Prostate gland (tissue), 2 donors: Measurements from ENCODE around the gene FHIT.

Source experiments
- POLR2A ChIP-seq: fragments of 450-650 bp; IDR thresholded peaks from one replicate; pipeline ENCODE4 v1.6.1; 2016; ENCODE audit warnings: antibody characterized with exemption, mild to moderate bottlenecking
- TF ChIP-seq, protein P1 (sequence below), 4 experiments: fragments of 200-600 bp in 2 of 4; fragments of 450-650 bp in 2 of 4; sonication (generic) in 2 of 4; IDR thresholded peaks; 1 replicate in 3 of 4; 2 replicates in 1 of 4; pipeline ENCODE4 v1.5.1; 2016 to 2019; ENCODE audit warnings: antibody characterized with exemption in 4 of 4, mild to moderate bottlenecking in 2 of 4, moderate library complexity in 2 of 4

DNA sequence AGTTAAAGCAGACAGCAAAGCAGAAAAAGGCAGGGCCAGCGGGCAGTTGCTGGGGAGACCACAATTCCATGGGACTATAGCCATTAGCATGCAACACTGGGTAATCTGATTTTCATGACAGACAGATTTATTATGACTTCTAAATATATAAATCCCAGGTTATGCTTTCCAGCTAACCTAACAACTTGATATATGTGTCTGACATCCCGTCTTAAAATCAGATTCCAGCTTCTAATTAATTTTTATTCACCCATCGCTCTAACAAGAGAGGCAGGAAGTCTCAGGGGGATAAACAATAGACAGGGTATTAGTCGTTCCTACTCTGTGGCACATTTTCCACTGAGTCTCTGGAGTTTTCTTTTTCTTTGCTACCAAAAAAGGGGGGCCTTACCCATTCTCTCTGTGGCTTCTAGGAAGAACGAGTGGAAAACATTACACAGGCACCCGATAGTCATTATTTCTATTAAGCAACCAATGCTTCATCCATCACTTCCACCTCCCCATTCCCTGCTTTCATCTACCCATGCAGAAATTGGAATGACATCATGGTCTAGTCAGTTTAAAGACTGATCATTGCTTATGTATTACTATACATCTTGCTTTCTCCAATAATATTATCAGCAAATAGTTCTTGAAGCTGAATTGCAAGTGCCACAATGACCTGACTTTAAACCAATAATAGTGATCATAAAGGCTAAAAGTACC is 173.1 kb downstream of the FHIT start:
- no peak for TF ChIP-seq POLR2A
- TF ChIP-seq, protein P1, sequence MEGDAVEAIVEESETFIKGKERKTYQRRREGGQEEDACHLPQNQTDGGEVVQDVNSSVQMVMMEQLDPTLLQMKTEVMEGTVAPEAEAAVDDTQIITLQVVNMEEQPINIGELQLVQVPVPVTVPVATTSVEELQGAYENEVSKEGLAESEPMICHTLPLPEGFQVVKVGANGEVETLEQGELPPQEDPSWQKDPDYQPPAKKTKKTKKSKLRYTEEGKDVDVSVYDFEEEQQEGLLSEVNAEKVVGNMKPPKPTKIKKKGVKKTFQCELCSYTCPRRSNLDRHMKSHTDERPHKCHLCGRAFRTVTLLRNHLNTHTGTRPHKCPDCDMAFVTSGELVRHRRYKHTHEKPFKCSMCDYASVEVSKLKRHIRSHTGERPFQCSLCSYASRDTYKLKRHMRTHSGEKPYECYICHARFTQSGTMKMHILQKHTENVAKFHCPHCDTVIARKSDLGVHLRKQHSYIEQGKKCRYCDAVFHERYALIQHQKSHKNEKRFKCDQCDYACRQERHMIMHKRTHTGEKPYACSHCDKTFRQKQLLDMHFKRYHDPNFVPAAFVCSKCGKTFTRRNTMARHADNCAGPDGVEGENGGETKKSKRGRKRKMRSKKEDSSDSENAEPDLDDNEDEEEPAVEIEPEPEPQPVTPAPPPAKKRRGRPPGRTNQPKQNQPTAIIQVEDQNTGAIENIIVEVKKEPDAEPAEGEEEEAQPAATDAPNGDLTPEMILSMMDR (IDR thresholded peaks at IDR 0.05), result no peak
